GM21526 (cell line): Measurements from ENCODE around the gene DST.

Experiments
- ATAC-seq: cut with Tn5 transposase; IDR thresholded peaks from one replicate; pipeline ENCODE4 v1.9.1; 2021; ENCODE audit warnings: moderate library complexity; ENCODE audit not compliant: unreplicated experiment, low FRiP score

The DST gene

GRCh38 chr6:56490993-56491392, 151.7 kb downstream of the DST start:
- no peak for ATAC-seq

DNA sequence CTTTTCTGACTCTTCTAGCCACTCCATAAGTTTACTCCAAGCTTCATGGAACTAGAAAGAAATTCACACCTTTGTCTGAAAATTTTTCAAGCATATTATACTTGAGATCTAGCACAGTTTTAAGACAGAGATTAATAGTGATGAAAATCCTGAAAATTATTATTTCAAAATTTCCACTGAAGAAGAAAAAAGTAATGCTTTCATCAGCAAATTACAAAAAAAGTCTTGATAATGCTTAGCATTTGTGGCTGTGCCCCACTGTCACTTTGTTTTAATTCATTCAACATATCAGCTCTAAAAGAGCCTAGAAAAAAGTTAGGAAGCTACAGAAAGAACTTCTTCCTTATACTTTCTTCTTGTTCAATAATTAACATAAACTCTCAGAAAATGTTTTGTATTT, 153.1 kb downstream of the DST start:
- ATAC-seq: no peak

GRCh38 chr6:56488281-56488680, 154.4 kb downstream of the DST start:
- ATAC-seq: no peak

DNA sequence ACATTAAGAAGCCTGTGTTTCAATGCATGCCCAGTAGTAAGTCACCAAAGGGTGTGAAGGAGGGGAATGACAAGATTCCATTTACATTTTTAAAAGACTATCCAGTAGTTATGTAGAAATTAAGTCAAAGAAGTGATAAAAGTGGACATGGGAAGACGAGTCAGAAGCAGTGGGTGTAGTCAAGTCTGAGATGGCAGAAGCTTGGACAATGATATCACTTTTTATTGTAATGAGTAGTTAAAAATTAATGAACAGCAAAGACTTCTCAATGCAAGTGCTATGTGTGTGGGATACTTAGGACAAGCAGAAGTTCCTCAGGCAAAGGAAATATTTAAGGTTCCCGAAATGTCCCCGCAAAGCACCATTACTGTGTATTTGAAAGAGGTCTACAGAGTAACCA, 156.0 kb downstream of the DST start:
- no peak for ATAC-seq

- no peak for ATAC-seq
Measured at GRCh38 chr6:56484669-56485068, 158.0 kb downstream of the DST start.

GRCh38 chr6:56483929-56484328, 158.8 kb downstream of the DST start:
- ATAC-seq: no peak

- no peak for ATAC-seq
Measured at GRCh38 chr6:56482525-56482924, 160.2 kb downstream of the DST start.

- no peak for ATAC-seq
Measured at GRCh38 chr6:56481957-56482356, 160.7 kb downstream of the DST start.

GRCh38 chr6:56480654-56481337, 161.9 kb downstream of the DST start:
- no peak for ATAC-seq

- no peak for ATAC-seq
Measured at GRCh38 chr6:56480246-56480645, 162.4 kb downstream of the DST start.

DNA sequence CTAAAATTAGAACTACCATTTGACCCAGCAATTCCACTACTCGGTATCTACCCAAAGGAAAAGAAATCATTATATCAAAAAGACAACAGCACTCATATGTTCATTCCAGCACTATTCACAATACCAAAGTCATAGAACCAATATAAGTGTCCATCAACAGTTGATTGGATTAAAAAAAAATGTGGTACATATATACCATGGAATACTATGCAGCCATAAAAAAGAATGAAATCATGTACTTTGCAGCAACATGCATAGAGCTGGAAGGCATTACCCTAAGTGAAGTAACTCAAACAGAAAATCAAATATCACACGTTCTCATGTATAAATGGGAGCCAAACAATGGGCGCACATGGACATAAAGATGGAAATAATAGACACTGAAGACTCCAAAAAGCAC, 163.3 kb downstream of the DST start:
- no peak for ATAC-seq

DNA sequence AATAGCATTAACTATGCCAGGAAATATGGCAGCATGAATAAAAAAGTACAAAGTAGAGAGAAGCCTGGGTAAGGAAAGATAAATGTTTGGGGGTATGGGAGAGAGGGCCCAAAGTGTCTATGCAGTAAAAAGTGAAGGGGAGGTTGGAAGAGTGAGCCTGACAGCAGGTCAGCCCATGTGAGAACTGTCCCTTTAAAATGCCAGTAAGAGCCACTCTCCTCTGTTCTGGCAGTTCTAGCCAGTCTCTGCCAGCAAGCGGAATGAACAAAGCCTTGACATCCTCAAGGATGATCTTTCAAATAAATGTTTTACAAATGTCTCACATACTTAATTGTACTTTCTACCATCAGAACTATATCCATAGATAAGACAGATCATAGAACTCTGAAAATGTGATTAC, 164.5 kb downstream of the DST start:
- no peak for ATAC-seq

- ATAC-seq: no peak
Measured at GRCh38 chr6:56477241-56477640, 165.4 kb downstream of the DST start.

DNA sequence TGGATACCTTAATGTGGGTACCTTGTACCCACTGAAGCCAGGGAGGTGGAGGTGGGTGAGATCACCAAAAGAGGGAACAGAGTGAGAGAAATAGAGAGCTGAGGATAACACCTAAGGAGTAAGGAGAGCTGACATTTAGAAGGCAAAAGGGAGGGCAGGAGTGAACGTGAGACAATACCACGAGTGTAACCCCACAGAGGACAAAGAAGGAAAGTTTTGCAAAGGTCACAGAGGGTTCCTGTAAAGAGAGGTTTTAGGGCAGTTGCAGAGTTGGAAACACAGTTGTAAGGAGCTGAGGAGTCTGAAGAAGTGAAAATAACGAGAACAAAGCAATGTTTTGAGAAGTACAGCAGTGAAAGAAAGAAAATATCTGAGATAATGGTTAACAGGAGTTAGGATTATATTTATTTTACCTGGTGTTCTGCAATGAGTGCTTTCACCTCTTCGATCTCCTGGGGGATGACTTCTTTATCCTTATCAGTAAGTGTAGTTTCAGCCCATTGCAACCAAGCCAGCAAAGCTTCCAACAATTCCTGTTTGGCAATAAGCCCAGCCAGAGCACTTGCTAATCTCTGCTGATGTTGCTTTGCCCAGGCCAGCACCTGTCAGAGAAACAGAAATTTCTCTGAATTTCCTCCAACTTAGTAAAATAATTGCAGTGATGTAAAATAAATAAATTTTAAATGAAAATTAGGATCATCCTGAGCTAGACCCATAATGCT, 166.8 kb downstream of the DST start:
- ATAC-seq: no peak

DNA sequence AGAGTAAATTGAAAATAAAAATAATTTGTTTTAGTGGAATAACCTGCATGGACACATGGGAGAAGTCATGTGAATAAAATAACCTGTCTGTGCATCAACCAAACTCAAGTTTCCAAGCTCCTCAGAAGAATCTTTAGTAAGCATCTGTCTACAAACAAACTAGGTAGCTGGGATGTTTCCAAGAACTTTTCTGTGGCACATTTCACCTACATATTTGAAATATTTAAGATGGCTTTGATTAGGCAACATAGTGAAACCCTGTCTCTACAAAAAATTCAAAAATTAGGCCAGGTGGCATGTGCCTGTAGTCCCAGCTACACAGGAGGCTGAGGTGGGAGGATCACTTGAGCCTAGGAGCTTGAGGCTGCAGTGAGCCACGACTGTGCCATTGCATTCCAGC, 168.2 kb downstream of the DST start:
- ATAC-seq: no peak

DNA sequence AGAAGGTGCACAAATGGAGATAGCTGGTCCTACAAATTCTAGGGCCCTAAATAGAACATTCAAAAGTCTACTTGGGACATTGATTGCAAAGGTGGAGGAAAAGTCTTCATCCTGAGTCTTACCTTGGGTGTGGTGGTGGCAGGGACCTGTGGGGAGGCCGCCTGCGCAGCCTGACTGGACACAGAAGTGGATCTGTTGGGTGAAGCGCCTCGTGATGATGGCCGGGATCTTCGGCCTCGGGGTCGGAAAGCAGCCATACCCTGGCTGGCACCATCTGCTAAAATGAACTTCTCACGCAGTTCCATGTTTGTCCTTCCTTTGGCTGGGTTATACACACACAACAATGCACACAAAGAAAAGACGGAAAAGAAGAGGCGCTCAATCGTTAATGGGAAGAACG, 179.2 kb downstream of the DST start:
- no peak for ATAC-seq

GRCh38 chr6:56459030-56459805, 183.5 kb downstream of the DST start:
- ATAC-seq: no peak

DNA sequence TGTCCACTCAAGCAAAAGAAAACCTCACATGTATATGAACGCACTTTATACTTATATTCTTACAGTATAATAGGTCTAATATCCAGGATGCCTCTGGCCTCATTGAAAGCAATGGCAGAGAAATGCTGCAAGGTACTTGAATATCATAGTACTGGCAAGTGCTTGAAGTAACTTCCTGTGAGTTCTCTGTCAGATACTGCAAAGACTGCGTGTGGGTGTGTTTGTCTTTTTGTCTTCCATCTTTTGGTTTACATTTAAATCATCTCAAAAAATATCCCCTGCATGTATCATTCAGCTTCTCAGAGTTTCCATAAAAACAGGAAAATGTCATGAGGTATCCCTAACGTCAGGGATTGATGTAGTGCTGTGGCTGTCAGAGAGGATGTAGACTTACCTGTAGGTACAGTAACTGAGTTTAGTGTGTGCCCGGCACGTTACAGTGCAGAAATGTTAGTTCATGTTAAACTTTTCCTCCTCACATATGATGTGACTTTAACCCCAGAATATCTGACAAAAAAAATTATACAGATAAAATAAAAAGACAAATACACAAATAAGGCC, 184.3 kb downstream of the DST start:
- no peak for ATAC-seq

DNA sequence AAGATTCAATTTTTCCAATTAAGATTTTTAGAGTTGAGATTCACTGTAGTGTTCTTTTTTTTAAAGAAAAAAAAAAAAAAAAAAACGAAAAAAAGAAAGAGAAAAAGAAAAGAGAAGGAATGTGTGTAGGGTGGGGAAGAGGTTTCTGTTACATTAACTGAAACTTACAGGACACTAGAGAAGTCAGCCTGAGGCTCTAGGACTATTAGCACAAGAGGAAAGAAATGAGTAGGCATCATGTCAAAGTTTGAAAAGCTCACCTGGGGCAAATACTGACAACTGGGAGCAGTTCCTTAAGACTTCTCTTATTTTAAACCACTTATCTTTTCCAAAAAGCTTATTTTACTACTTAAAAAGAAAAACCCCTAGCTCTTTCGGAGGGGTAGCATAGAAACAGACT, 185.9 kb downstream of the DST start:
- ATAC-seq: no peak

DNA sequence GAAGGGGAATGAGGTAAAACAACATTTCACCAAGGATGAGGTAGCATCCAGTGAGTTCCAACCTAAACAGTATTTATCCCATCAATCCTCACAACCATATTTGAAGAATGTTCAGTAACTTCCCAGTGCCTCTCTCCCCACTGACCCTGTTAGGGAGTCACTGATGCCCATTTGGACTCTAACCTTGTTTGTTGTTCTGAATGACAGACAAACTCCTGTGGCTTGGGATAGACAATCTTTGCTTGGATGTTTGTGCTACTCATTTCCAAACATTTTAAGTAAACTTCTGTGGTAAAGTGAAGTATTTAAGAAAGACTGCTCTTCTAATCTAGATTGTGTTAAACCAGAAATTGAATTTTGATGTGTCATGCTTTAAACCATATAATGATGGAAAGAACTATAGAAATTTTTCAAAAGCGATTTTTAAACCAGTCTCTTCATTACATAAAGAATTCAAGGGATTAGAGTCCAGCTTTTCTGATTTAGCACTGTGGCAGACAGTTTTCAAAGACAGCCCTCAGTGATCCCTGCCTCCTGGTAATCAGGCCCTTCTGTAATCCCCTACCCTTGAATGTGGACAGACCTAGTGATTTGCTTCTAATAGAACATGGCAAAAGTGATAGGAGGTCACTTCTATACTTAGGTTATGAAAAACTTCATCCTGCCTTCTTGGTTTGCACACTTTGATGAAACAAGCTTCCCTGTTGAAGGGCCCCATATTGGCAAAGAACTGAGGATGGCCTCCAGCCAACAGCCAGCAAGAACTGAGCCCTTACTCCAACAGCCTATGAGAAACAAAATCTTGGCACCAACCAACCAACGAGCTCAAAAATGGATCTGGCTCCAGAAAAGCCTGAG, 191.6 kb downstream of the DST start:
- ATAC-seq: no peak
